Neural cell (in vitro differentiated cells): ENCODE results near the gene PPFIA4.

ENCODE experiments used
- CTCF ChIP-seq: fragments of 450-650 bp; IDR thresholded peaks from 2 replicates; pipeline ENCODE4 v1.5.1; 2014; ENCODE audit warnings: antibody characterized with exemption, mild to moderate bottlenecking, moderate library complexity; ENCODE audit not compliant: poor library complexity, severe bottlenecking
- EP300 ChIP-seq: fragments of 450-650 bp; conservative IDR thresholded peaks from 2 replicates; pipeline ENCODE4 v1.6.1; 2014; ENCODE audit warnings: antibody characterized with exemption, mild to moderate bottlenecking, moderate library complexity; ENCODE audit not compliant: poor library complexity, severe bottlenecking
- EZH2 ChIP-seq: fragments of 200-600, 300-800 bp; shearing (Covaris generic), sonication (generic); IDR thresholded peaks from 2 replicates; pipeline ENCODE4 v1.6.1; 2014; ENCODE audit warnings: antibody characterized with exemption, low read length, borderline replicate concordance, mild to moderate bottlenecking; ENCODE audit not compliant: insufficient read depth, poor library complexity, severe bottlenecking
- POLR2AphosphoS5 ChIP-seq: IDR thresholded peaks from 2 replicates; pipeline ENCODE4 v1.6.1; 2012
- RAD21 ChIP-seq: fragments of 450-650 bp; conservative IDR thresholded peaks from 2 replicates; pipeline ENCODE4 v1.6.1; 2014; ENCODE audit warnings: antibody characterized with exemption, mild to moderate bottlenecking, moderate library complexity
- REST ChIP-seq: IDR thresholded peaks from 2 replicates; pipeline ENCODE4 v1.6.1; 2012; ENCODE audit warnings: borderline replicate concordance
- SMC3 ChIP-seq: fragments of 450-650 bp; conservative IDR thresholded peaks from 2 replicates; pipeline ENCODE4 v1.6.1; 2014; ENCODE audit warnings: antibody characterized with exemption, mild to moderate bottlenecking, moderate library complexity; ENCODE audit not compliant: poor library complexity
- TAF1 ChIP-seq: IDR thresholded peaks from 2 replicates; pipeline ENCODE4 v1.6.1; 2012; ENCODE audit warnings: low read depth

- TF ChIP-seq REST (no peak), CTCF (no peak), EP300 (no peak), POLR2AphosphoS5 (no peak), EZH2 (no peak), SMC3 (no peak), TAF1 (no peak), RAD21 (no peak)
These were observed 76.9 kb downstream of the PPFIA4 start for GRCh38 chr1:203103216-203103615.
